ENCODE data around the gene INPP5D. TPM values are rescaled to one million over a fixed set of nuclear protein-coding genes. Genes with fewer than 3 reads are reported as not detected.

INPP5D gene
- total RNA-seq, 4 donors from 2014 or later, result 8.0 to 12.5 (median 11.9) TPM

DNA sequence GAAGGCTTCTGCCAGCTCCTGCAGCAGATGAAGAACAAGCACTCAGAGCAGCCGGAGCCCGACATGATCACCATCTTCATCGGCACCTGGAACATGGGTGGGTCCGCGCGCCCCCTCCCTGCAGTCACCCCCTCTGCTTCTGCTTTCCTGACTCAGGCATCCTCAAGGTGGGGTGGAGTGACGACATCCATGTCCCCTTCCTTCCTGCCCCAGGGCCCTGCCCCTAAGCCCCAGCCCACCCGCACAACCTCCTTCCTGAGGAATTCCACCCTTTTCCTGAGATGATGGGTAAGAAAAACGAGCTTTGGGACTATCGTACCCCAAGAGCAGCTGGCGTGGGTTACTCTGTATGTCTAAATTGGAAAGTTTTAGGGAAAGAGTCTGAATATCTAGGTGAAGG lies 101.6 kb downstream of the INPP5D start:
- WGBS, result 83% methylated on average over 7 of the region's 11 CpGs
- H3K4me1 ChIP-seq, result peaks cover 0 to 3% (median 0%) of the 10 kb centered on the region in 4 donors
- peaks cover 0 to 28% (median 8%) of the 10 kb centered on the region in 4 donors for H3K36me3 ChIP-seq
- TF ChIP-seq, protein P1, sequence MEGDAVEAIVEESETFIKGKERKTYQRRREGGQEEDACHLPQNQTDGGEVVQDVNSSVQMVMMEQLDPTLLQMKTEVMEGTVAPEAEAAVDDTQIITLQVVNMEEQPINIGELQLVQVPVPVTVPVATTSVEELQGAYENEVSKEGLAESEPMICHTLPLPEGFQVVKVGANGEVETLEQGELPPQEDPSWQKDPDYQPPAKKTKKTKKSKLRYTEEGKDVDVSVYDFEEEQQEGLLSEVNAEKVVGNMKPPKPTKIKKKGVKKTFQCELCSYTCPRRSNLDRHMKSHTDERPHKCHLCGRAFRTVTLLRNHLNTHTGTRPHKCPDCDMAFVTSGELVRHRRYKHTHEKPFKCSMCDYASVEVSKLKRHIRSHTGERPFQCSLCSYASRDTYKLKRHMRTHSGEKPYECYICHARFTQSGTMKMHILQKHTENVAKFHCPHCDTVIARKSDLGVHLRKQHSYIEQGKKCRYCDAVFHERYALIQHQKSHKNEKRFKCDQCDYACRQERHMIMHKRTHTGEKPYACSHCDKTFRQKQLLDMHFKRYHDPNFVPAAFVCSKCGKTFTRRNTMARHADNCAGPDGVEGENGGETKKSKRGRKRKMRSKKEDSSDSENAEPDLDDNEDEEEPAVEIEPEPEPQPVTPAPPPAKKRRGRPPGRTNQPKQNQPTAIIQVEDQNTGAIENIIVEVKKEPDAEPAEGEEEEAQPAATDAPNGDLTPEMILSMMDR (IDR thresholded peaks at IDR 0.05), result no peak
- no peak for TF ChIP-seq POLR2A (IDR thresholded peaks at IDR 0.05; ENCODE audit: low read depth)
- no peak for TF ChIP-seq POLR2AphosphoS5 (IDR thresholded peaks at IDR 0.05)
- peaks cover 0 to 9% (median 0%) of the 10 kb centered on the region in 4 donors for H3K27me3 ChIP-seq
- intact Hi-C loops (cut with DNase I), result no loop called here
- H3K9me3 ChIP-seq, result no peaks in the 10 kb centered on the region
- H3K4me3 ChIP-seq, result no peak overlapping the region
- H3K27ac ChIP-seq (replicated peaks in 1 of 4), result no peak overlapping the region
- DNase-seq (ENCODE audit: extremely low spot score), result no peak

DNA sequence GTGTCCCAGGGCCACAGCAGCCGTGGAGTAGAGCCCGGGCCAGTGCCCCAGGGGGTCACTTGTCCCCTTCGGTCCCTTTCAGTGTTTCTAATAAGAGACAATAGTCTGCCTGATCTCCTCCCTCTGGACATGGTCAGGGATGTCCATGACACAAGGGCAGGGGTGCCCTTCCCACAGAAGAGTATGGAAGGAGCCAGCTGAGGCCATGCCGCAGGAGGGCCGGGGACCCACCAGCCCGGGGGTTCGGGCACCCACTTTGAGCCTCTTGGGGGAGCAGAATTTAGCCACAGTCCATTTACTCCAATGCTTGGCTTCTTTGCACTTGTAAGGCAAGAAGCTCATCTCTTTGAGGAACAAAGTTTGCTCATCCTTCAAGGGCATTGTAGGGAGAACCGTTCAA lies 102.6 kb downstream of the INPP5D start:
- TF ChIP-seq EP300 (IDR thresholded peaks at IDR 0.05), result no peak
- no peak for TF ChIP-seq POLR2A (IDR thresholded peaks at IDR 0.05; ENCODE audit: low read depth)
- H3K9me3 ChIP-seq, result no peaks in the 10 kb centered on the region
- no peak overlapping the region for H3K27ac ChIP-seq (replicated peaks in 1 of 4)
- peaks cover 0 to 9% (median 0%) of the 10 kb centered on the region in 4 donors for H3K27me3 ChIP-seq
- peaks cover 0 to 3% (median 0%) of the 10 kb centered on the region in 4 donors for H3K4me1 ChIP-seq
- 89% methylated on average over 8 of the region's 8 CpGs for WGBS
- no peak for DNase-seq (ENCODE audit: extremely low spot score)
- peaks cover 0 to 28% (median 8%) of the 10 kb centered on the region in 4 donors for H3K36me3 ChIP-seq
- H3K4me3 ChIP-seq, result no peak overlapping the region
- intact Hi-C loops (cut with DNase I), result no loop called here

DNA sequence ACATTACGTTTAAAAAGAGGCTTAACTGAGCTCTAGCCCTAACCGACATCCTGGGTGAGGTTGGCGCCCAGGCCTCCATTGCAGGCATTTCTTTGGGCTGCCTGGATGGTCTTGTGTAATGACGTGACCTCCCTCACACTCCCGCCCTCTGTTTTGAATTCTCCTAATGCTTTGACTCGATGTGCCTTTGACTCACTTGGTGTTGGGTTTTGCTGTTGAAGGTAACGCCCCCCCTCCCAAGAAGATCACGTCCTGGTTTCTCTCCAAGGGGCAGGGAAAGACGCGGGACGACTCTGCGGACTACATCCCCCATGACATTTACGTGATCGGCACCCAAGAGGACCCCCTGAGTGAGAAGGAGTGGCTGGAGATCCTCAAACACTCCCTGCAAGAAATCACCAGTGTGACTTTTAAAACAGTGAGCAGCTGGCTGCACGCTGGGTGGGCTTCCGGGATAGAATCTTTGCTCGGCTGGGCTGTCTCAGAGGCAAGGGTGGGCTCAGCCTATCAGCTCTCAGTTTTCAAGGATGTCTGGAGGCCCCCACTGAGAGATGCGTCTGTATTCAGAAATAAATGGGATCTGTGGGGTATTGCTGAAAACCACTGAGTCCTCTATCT lies 103.5 kb downstream of the INPP5D start:
- intact Hi-C loops (cut with DNase I), result no loop called here
- peaks cover 0 to 24% (median 6%) of the 10 kb centered on the region in 4 donors for H3K36me3 ChIP-seq

DNA sequence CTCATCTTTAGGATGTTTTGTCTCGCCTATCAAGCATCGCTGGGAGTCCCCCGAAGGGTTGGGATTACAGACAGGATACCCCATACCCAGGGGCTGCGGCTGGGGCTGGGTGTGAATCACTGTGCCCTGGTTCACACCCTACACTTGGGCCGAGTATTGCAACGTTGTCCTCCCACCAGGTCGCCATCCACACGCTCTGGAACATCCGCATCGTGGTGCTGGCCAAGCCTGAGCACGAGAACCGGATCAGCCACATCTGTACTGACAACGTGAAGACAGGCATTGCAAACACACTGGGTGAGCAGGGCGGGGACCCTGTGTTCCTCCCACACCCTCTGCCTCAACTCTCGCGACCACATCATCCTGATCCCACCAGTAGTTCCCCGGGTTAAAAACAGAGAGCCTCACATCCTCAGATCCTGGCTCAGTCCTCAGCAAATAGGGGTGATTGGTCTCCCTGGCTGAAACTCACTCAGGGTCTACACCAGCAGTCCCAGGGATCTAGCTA lies 104.0 kb downstream of the INPP5D start:
- WGBS, result 77% methylated on average over 17 of the region's 17 CpGs
- Histone ChIP-seq H3K36me3 (peaks cover 0 to 24% (median 3%) of the 10 kb centered on the region in 4 donors), H3K27me3 (peaks cover 0 to 9% (median 0%) of the 10 kb centered on the region in 4 donors), H3K4me1 (peaks cover 0 to 3% (median 0%) of the 10 kb centered on the region in 4 donors), H3K9me3 (no peaks in the 10 kb centered on the region), H3K4me3 (no peak overlapping the region), H3K27ac (replicated peaks in 1 of 4) (no peak overlapping the region)
- no peak for DNase-seq (ENCODE audit: extremely low spot score)
- intact Hi-C loops (cut with DNase I), result no loop called here
- no peak for TF ChIP-seq EP300 (IDR thresholded peaks at IDR 0.05)
- no peak for TF ChIP-seq POLR2A (IDR thresholded peaks at IDR 0.05; ENCODE audit: low read depth)
- no peak for TF ChIP-seq POLR2AphosphoS5 (IDR thresholded peaks at IDR 0.05)
- TF ChIP-seq, protein P1 (IDR thresholded peaks at IDR 0.05), result no peak

More for the DNA sequence above, 103.5 kb downstream of the INPP5D start:
- Histone ChIP-seq H3K27me3 (peaks cover 0 to 9% (median 0%) of the 10 kb centered on the region in 4 donors), H3K27ac (replicated peaks in 1 of 4) (no peak overlapping the region), H3K4me1 (peaks cover 0 to 3% (median 0%) of the 10 kb centered on the region in 4 donors), H3K9me3 (no peaks in the 10 kb centered on the region), H3K4me3 (no peak overlapping the region)
- TF ChIP-seq, protein P1 (IDR thresholded peaks at IDR 0.05), result no peak
- TF ChIP-seq POLR2AphosphoS5 (IDR thresholded peaks at IDR 0.05) (no peak), EP300 (IDR thresholded peaks at IDR 0.05) (no peak), POLR2A (IDR thresholded peaks at IDR 0.05; ENCODE audit: low read depth) (no peak)
- WGBS, result 62% methylated on average over 14 of the region's 18 CpGs
- DNase-seq (ENCODE audit: extremely low spot score), result no peak

DNA sequence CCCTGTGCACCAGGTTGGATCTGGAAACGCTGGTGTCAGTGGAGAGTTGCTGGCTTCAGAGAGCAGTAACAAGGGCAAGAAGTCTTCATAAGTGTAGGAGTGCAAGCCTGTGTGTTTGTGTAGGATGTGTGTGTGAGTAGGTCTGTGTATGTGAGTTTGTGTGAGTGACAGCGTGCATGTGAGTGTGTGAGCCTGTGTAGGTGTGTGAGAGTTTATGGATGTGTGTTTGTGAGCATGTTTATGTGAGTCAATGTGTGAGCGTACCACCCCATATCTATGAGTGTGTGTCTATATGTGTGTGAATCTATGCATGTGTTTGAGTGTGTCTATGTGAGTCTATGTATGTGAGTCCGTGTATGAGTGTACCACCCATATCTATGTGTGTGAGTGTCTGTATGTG lies 104.8 kb downstream of the INPP5D start:
- Histone ChIP-seq H3K4me3 (no peak overlapping the region), H3K27me3 (peaks cover 0 to 9% (median 0%) of the 10 kb centered on the region in 4 donors), H3K27ac (replicated peaks in 1 of 4) (no peak overlapping the region), H3K9me3 (no peaks in the 10 kb centered on the region), H3K4me1 (peaks cover 0 to 3% (median 0%) of the 10 kb centered on the region in 4 donors), H3K36me3 (peaks cover 0 to 28% (median 7%) of the 10 kb centered on the region in 4 donors)
- no peak for DNase-seq (ENCODE audit: extremely low spot score)
- intact Hi-C loops (cut with DNase I), result no loop called here
- TF ChIP-seq, protein P1 (IDR thresholded peaks at IDR 0.05), result no peak
- TF ChIP-seq EP300 (IDR thresholded peaks at IDR 0.05) (no peak), POLR2A (IDR thresholded peaks at IDR 0.05; ENCODE audit: low read depth) (no peak), POLR2AphosphoS5 (IDR thresholded peaks at IDR 0.05) (no peak)
- 90% methylated on average over 4 of the region's 4 CpGs for WGBS
